ENCODE measurements around the gene NLRP6. TPM values are rescaled to one million over a fixed set of nuclear protein-coding genes. Genes with fewer than 3 reads are reported as not detected.

NLRP6 gene
- total RNA-seq (under 1 TPM in 4 of 10 donors, not detected in 6; 0.09 to 0.25 (median 0.12) TPM), polyA plus RNA-seq (under 1 TPM; 0.07 to 0.09 TPM)
- long read RNA-seq, donor 1, partial matches to known transcripts: 0 of 1 reads
- long read RNA-seq, donor 1, other reads (novel, unspliced or antisense): 1 of 1 reads
- long read RNA-seq, donor 2: 0 reads
- long read RNA-seq, donor 3: 0 reads

- ATAC-seq (no peak), DNase-seq (peak in 1 of 2 donors; percentile 2)
- WGBS, 2 donors: 76 to 77% methylated on average over 21 of the region's 21 CpGs
- H3K27me3 ChIP-seq: peaks cover 33 to 78% (median 65%) of the 10 kb centered on the region in 7 donors
- H3K27ac ChIP-seq: peak within 1 kb of the TSS in 1 of 10 donors; percentile 61
- peak within 1 kb of the TSS in 9 of 10 donors; percentile 19 to 46 (median 26) for H3K4me3 ChIP-seq
- peaks cover 5 to 35% (median 26%) of the 10 kb centered on the region in 9 donors for H3K4me1 ChIP-seq
- H3K36me3 ChIP-seq: no peaks in the 10 kb centered on the region
- intact Hi-C loops (cut with DNase I): no loop called here
- H3K9me3 ChIP-seq: peaks cover 0 to 3% (median 0%) of the 10 kb centered on the region in 11 donors
- no peak for TF ChIP-seq CTCF (IDR thresholded peaks at IDR 0.05)
These were observed at the start of gene NLRP6 for GRCh38 chr11:278001-278951. TSS of gene NLRP6 (plus strand) at chr11:278407. CDS start at chr11:278570, 163 bp downstream.

- intact Hi-C loops (cut with DNase I): no loop called here
- H3K4me1 ChIP-seq: peaks cover 0 to 13% (median 6%) of the 10 kb centered on the region in 9 donors
- no peak for ATAC-seq
- 94 to 95% methylated on average over 10 of the region's 10 CpGs for WGBS, 2 donors
- H3K4me3 ChIP-seq: no peak overlapping the region
- H3K9me3 ChIP-seq: no peaks in the 10 kb centered on the region
- H3K27ac ChIP-seq: no peak overlapping the region
- H3K36me3 ChIP-seq: peaks cover 0 to 36% (median 3%) of the 10 kb centered on the region in 9 donors
- H3K27me3 ChIP-seq: no peaks in the 10 kb centered on the region
- no peak for DNase-seq
- TF ChIP-seq CTCF (IDR thresholded peaks at IDR 0.05): no peak
These were observed 47.8 kb upstream of the NLRP6 start for GRCh38 chr11:230431-230830.

GRCh38 chr11:232783-233565, 45.2 kb upstream of the NLRP6 start:
- DNase-seq: no peak
- Histone ChIP-seq H3K36me3 (peaks cover 0 to 35% (median 3%) of the 10 kb centered on the region in 9 donors), H3K4me1 (peaks cover 0 to 24% (median 17%) of the 10 kb centered on the region in 9 donors), H3K4me3 (no peak overlapping the region), H3K9me3 (no peaks in the 10 kb centered on the region), H3K27me3 (no peaks in the 10 kb centered on the region), H3K27ac (no peak overlapping the region)
- intact Hi-C loops (cut with DNase I): no loop called here
- ATAC-seq: no peak
- 91 to 92% methylated on average over 20 of the region's 20 CpGs for WGBS, 2 donors
- no peak for TF ChIP-seq CTCF (IDR thresholded peaks at IDR 0.05)

GRCh38 chr11:235180-235579, 43.0 kb upstream of the NLRP6 start:
- H3K27ac ChIP-seq: peak overlapping the region in 6 of 10 donors; percentile 89 to 98 (median 94)
- intact Hi-C loops (cut with DNase I): loop anchor here in 1 of 10 donors (5.0 kb wide), 1 partner anchor 272 kb away; the partner anchor contains the start of gene RNH1
- H3K27me3 ChIP-seq: no peaks in the 10 kb centered on the region
- WGBS, 2 donors: 85 to 87% methylated on average over 8 of the region's 8 CpGs
- DNase-seq: no peak
- peak overlapping the region; percentile 76 to 98 (median 90) for H3K4me3 ChIP-seq
- no peak for TF ChIP-seq CTCF (IDR thresholded peaks at IDR 0.05)
- ATAC-seq: no peak
- peaks cover 0 to 38% (median 0%) of the 10 kb centered on the region in 9 donors for H3K36me3 ChIP-seq
- H3K9me3 ChIP-seq: no peaks in the 10 kb centered on the region
- peaks cover 0 to 33% (median 25%) of the 10 kb centered on the region in 9 donors for H3K4me1 ChIP-seq
